Sigmoid colon (tissue), 4 donors: Measurements from ENCODE around the gene SPEM2.

Source experiments
- EP300 ChIP-seq, 4 donors: sonication (generic); formaldehyde crosslinking; IDR thresholded peaks; one replicate each; pipeline ENCODE4 v1.6.1; 2017; ENCODE audit warnings: antibody characterized with exemption in 4 of 4
- POLR2A ChIP-seq, 2 donors: fragments of 450-650 bp; IDR thresholded peaks; one replicate each; pipeline ENCODE4 v1.6.1; 2016; ENCODE audit warnings: antibody characterized with exemption in 2 of 2, mild to moderate bottlenecking in 2 of 2, moderate library complexity in 2 of 2
- TF ChIP-seq, protein P1 (sequence below), 4 experiments: fragments of 450-650 bp in 3 of 4; fragments of 200-600 bp in 1 of 4; IDR thresholded peaks; one replicate each; pipeline ENCODE4 v1.5.1; 2016 to 2019; ENCODE audit warnings: antibody characterized with exemption in 4 of 4, mild to moderate bottlenecking in 3 of 4, moderate library complexity in 2 of 4

DNA sequence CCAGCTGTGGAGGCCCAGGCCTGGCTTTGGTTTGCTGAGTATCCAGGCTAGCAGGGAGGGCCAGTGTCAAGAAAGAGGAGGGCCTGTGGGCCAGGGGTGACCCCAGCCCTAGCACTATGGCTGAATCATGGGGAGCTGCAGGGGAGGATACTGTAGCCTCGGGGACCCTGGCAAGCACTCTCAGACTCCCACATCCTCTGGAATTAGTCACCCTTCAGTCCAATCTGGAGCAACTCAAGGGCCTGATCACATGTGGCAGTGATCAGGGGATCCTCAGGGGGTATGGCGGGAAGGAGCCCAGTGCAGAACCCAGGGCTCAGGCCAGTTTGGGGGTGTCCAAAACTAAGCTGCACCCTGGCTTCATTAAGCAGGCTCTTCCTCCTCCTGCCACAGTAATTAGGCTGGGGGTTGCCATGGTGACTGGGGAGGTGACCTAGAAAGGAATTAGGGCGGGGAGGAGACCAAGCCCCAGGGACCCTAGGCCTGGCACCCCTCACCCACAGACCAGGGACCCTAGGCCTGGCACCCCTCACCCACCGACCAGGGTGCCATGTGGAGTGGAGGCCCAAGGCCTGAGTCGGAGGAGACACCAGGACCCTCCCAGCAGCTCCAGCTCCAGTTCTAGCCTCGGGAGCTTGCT is 11.9 kb upstream of the SPEM2 start:
- TF ChIP-seq, protein P1, sequence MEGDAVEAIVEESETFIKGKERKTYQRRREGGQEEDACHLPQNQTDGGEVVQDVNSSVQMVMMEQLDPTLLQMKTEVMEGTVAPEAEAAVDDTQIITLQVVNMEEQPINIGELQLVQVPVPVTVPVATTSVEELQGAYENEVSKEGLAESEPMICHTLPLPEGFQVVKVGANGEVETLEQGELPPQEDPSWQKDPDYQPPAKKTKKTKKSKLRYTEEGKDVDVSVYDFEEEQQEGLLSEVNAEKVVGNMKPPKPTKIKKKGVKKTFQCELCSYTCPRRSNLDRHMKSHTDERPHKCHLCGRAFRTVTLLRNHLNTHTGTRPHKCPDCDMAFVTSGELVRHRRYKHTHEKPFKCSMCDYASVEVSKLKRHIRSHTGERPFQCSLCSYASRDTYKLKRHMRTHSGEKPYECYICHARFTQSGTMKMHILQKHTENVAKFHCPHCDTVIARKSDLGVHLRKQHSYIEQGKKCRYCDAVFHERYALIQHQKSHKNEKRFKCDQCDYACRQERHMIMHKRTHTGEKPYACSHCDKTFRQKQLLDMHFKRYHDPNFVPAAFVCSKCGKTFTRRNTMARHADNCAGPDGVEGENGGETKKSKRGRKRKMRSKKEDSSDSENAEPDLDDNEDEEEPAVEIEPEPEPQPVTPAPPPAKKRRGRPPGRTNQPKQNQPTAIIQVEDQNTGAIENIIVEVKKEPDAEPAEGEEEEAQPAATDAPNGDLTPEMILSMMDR (IDR thresholded peaks at IDR 0.05): no peak
- TF ChIP-seq POLR2A (IDR thresholded peaks at IDR 0.05) (no peak), EP300 (IDR thresholded peaks at IDR 0.05) (no peak)
